Measurements from ENCODE around the gene NEK9.

DNA sequence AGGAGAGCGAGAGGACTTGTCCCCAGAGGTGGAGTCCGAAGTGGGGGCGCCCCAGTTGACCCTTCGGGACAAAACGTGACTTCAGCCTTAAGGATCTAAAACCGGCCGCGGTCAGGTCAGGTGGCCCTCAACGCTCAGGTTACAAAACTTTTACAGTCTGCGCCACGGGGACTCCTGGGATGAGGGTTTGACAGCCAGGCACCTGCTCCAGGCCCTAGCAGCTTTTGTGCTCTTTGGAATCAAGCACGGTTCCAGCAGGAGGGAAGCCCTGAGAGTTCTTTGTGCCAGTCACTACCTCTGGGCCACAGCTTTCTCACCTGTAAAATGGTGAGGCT lies 57.1 kb downstream of the NEK9 start:
- TF ChIP-seq GATA2 (IDR thresholded peaks at IDR 0.05; ENCODE audit: low read depth, low read length) (no peak), GATA3 (IDR thresholded peaks at IDR 0.05; ENCODE audit: low read depth, low read length) (no peak)

Measured in SH-SY5Y (cell line).